H9 (cell line): Measurements from ENCODE around the gene KCNJ14. TPM values are rescaled to one million over a fixed set of nuclear protein-coding genes. Genes with fewer than 3 reads are reported as not detected.

Experiments
- DNase-seq: peaks from one replicate; pipeline ENCODE4 v3.0.0-alpha.2; 2017
- H2AFZ ChIP-seq: one replicate; pipeline ENCODE4 v1.6.1; 2013; ENCODE audit warnings: mild to moderate bottlenecking, low read length, control low read depth, moderate library complexity
- H2AK5ac ChIP-seq: 2 replicates; pipeline ENCODE4 v1.6.1; 2013; ENCODE audit warnings: low read length, control low read depth, mixed read lengths; ENCODE audit not compliant: insufficient read length
- H2BK120ac ChIP-seq: one replicate; pipeline ENCODE4 v1.6.1; 2013; ENCODE audit warnings: low read depth, mild to moderate bottlenecking, low read length, control low read depth, inconsistent platforms; ENCODE audit not compliant: poor library complexity, severe bottlenecking
- H2BK12ac ChIP-seq: 2 replicates; pipeline ENCODE4 v1.6.1; 2013; ENCODE audit warnings: low read length, control low read depth, mixed read lengths, low read depth; ENCODE audit not compliant: insufficient read length
- H2BK15ac ChIP-seq: 2 replicates; pipeline ENCODE4 v1.6.1; 2013; ENCODE audit warnings: low read depth, low read length, control low read depth
- H2BK20ac ChIP-seq: one replicate; pipeline ENCODE4 v1.6.1; 2013; ENCODE audit warnings: low read depth, mild to moderate bottlenecking, low read length, control low read depth, inconsistent platforms; ENCODE audit not compliant: poor library complexity, severe bottlenecking
- H2BK5ac ChIP-seq: 2 replicates; pipeline ENCODE4 v1.6.1; 2013; ENCODE audit warnings: low read length, control low read depth, mixed read lengths; ENCODE audit not compliant: insufficient read length
- H3K14ac ChIP-seq: 2 replicates; pipeline ENCODE4 v1.6.1; 2013; ENCODE audit warnings: low read length, control low read depth; ENCODE audit not compliant: insufficient read depth
- H3K18ac ChIP-seq: 2 replicates; pipeline ENCODE4 v1.6.1; 2013; ENCODE audit warnings: low read depth, mild to moderate bottlenecking, mixed read lengths, low read length, control low read depth; ENCODE audit not compliant: insufficient read length
- H3K23ac ChIP-seq: 2 replicates; pipeline ENCODE4 v1.6.1; 2013; ENCODE audit warnings: low read length, control low read depth, mixed read lengths, low read depth; ENCODE audit not compliant: insufficient read length
- H3K23me2 ChIP-seq: 2 replicates; pipeline ENCODE4 v1.6.1; 2013; ENCODE audit warnings: low read depth, mild to moderate bottlenecking, mixed read lengths, low read length, control low read depth; ENCODE audit not compliant: insufficient read length, poor library complexity, severe bottlenecking
- H3K27ac ChIP-seq: 2 replicates; pipeline ENCODE4 v1.5.1; 2013; ENCODE audit warnings: low read length, control low read depth, mixed read lengths, low read depth; ENCODE audit not compliant: insufficient read length
- H3K27me3 ChIP-seq: 2 replicates; pipeline ENCODE4 v1.6.1; 2013; ENCODE audit warnings: low read length, control low read depth, inconsistent platforms; ENCODE audit not compliant: insufficient read depth
- H3K4ac ChIP-seq: 2 replicates; pipeline ENCODE4 v1.6.1; 2013; ENCODE audit warnings: low read depth, mild to moderate bottlenecking, control low read depth, inconsistent platforms, low read length, moderate library complexity
- H3K4me1 ChIP-seq: 2 replicates; pipeline ENCODE4 v1.6.1; 2013; ENCODE audit warnings: low read length, control low read depth, inconsistent platforms; ENCODE audit not compliant: insufficient read depth
- H3K4me2 ChIP-seq: 2 replicates; pipeline ENCODE4 v1.6.1; 2013; ENCODE audit warnings: low read length, control low read depth, mixed read lengths; ENCODE audit not compliant: insufficient read length, insufficient read depth
- H3K56ac ChIP-seq: 2 replicates; pipeline ENCODE4 v1.6.1; 2013; ENCODE audit warnings: low read depth, mild to moderate bottlenecking, mixed read lengths, low read length, control low read depth; ENCODE audit not compliant: insufficient read length
- H3K79me1 ChIP-seq: 2 replicates; pipeline ENCODE4 v1.6.1; 2013; ENCODE audit warnings: low read depth, mild to moderate bottlenecking, moderate library complexity, low read length, control low read depth, inconsistent platforms; ENCODE audit not compliant: insufficient read depth, poor library complexity, severe bottlenecking
- H3K79me2 ChIP-seq: 2 replicates; pipeline ENCODE4 v1.6.1; 2013; ENCODE audit warnings: low read length, control low read depth, inconsistent platforms; ENCODE audit not compliant: insufficient read depth
- H3K9ac ChIP-seq: 2 replicates; pipeline ENCODE4 v1.6.1; 2013; ENCODE audit warnings: low read length, control low read depth, mixed read lengths; ENCODE audit not compliant: insufficient read length; ENCODE audit errors: extremely low read depth
- H3K9me3 ChIP-seq: one replicate; pipeline ENCODE4 v1.6.1; 2013; ENCODE audit warnings: low read depth, low read length, inconsistent platforms; ENCODE audit not compliant: control insufficient read depth
- H3T11ph ChIP-seq: one replicate; pipeline ENCODE4 v1.6.1; 2013; ENCODE audit warnings: mild to moderate bottlenecking, low read length, control low read depth, inconsistent platforms
- H4K20me1 ChIP-seq: one replicate; pipeline ENCODE4 v1.6.1; 2013; ENCODE audit not compliant: control insufficient read depth, insufficient read length, insufficient read depth
- H4K5ac ChIP-seq: 2 replicates; pipeline ENCODE4 v1.6.1; 2013; ENCODE audit warnings: low read depth, mild to moderate bottlenecking, mixed read lengths, low read length, control low read depth; ENCODE audit not compliant: insufficient read length
- H4K8ac ChIP-seq: replicated peaks from 2 replicates; pipeline ENCODE4 v1.6.1; 2013; ENCODE audit warnings: low read length, control low read depth, mixed read lengths, low read depth; ENCODE audit not compliant: insufficient read length
- H4K91ac ChIP-seq: 2 replicates; pipeline ENCODE4 v1.6.1; 2013; ENCODE audit warnings: low read depth, mild to moderate bottlenecking, moderate library complexity, mixed read lengths, low read length, control low read depth; ENCODE audit not compliant: insufficient read length
- H3K27ac Mint-ChIP-seq, 3 experiments: 2 replicates in 2 of 3; 3 replicates in 1 of 3; pipeline ENCODE4 v1.8.0; 2020 to 2021; ENCODE audit warnings: mixed read lengths in 3 of 3, mild to moderate bottlenecking in 1 of 3, moderate library complexity in 1 of 3
- H3K27me3 Mint-ChIP-seq: 2 replicates; pipeline ENCODE4 v1.8.0; 2021; ENCODE audit warnings: low read depth, mild to moderate bottlenecking, moderate library complexity, mixed read lengths
- H3K36me3 Mint-ChIP-seq, 3 experiments: 2 replicates in 2 of 3; 3 replicates in 1 of 3; pipeline ENCODE4 v1.8.0; 2020 to 2021; ENCODE audit warnings: low read depth in 3 of 3, mixed read lengths in 3 of 3; ENCODE audit not compliant: insufficient read depth in 1 of 3
- H3K4me1 Mint-ChIP-seq, 2 experiments: 2 replicates each; pipeline ENCODE4 v1.8.0; 2020; ENCODE audit warnings: mixed read lengths in 2 of 2
- H3K4me3 Mint-ChIP-seq, 2 experiments: 2 replicates in 1 of 2; 3 replicates in 1 of 2; pipeline ENCODE4 v1.8.0; 2020 to 2021; ENCODE audit warnings: mild to moderate bottlenecking in 2 of 2, mixed read lengths in 2 of 2, moderate library complexity in 1 of 2
- H3K9me3 Mint-ChIP-seq, 2 experiments: 2 replicates in 1 of 2; 3 replicates in 1 of 2; pipeline ENCODE4 v1.8.0; 2020; ENCODE audit warnings: mild to moderate bottlenecking in 2 of 2, mixed read lengths in 2 of 2, moderate library complexity in 1 of 2
- CTCF ChIP-seq: fragments of 200-600 bp; sonication (generic); conservative IDR thresholded peaks from 3 replicates; pipeline ENCODE4 v1.8.0; 2021; ENCODE audit warnings: antibody characterized with exemption, mild to moderate bottlenecking
- WGBS: extraction: QIAGEN DNeasy Blood & Tissue Kit; methylation state at CpG from one replicate; pipeline ENCODE4 v1.1.7; 2013; ENCODE audit warnings: missing lambda C conversion rate, low lambda C conversion rate, mixed read lengths; ENCODE audit not compliant: insufficient read length; ENCODE audit errors: extremely low coverage; 5-methylcytosine and 5-hydroxymethylcytosine counted together
- total RNA-seq: library from RNA; stranded (reverse); gene quantifications from 2 replicates; pipeline ENCODE4 v1.2.1, GENCODE V29; 2021

The KCNJ14 gene
- total RNA-seq, 1 experiment from 2014 or later = 1.2 TPM

DNA sequence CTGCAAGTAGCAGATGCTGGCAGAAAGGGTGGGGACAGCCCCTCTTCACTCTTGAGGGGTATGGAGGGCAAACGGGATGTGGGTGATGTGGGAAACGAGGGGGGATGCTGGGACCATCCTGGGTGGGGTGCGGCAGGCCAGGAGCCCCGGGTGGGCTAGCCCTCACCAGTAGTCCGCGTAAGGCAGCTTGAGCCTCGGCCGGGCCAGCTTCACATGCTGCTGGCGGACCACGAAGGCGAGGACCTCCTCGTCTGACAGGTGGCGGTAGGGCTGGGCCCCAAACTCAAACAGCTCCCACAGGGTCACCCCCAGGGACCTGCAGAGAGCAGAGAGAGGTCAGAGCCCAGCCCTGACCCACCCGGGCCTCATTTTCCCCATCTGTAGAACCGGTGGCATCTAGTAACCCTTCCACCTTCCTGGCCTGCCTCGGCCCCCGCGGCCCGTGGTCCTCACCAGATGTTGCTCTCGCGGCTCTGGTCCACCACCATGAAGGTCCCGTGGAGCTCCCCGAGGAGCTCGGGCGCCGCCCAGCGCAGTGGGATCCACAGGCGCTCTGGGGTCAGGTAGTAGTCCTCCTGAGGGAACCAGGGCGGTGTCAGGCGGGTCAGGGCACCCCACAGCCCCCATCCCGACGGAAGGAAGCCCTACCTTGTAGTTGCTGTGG lies 45.6 kb downstream of the KCNJ14 start:
- H3K4me2 ChIP-seq = peak overlapping the region; percentile 41
- TF ChIP-seq CTCF = no peak
- peaks cover 0 to 5% (median under 1%) of the 10 kb centered on the region in 3 experiments; a peak in 4 of 7 replicates for H3K36me3 Mint-ChIP-seq

More for the DNA sequence above, 45.6 kb downstream of the KCNJ14 start:
- Histone ChIP-seq H2AK5ac (no peak overlapping the region), H3K79me2 (no peaks in the 10 kb centered on the region), H3K9ac (no peak overlapping the region), H4K8ac (no peak overlapping the region), H4K20me1 (no peaks in the 10 kb centered on the region), H2AFZ (no peak overlapping the region), H4K5ac (no peak overlapping the region), H2BK20ac (no peak overlapping the region), H2BK12ac (no peak overlapping the region), H3K4me1 (no peaks in the 10 kb centered on the region), H3K23ac (no peak overlapping the region), H2BK120ac (no peak overlapping the region), H3K14ac (no peak overlapping the region), H3K27me3 (no peaks in the 10 kb centered on the region), H2BK5ac (no peak overlapping the region), H3K79me1 (no peaks in the 10 kb centered on the region), H3K27ac (no peak overlapping the region), H3K56ac (no peak overlapping the region), H3K18ac (no peak overlapping the region), H2BK15ac (no peak overlapping the region), H3K9me3 (no peaks in the 10 kb centered on the region), H3T11ph (no peak overlapping the region), H3K23me2 (peaks cover 12% of the 10 kb centered on the region), H4K91ac (no peak overlapping the region), H3K4ac (no peak overlapping the region)
- H3K27ac Mint-ChIP-seq = peak overlapping the region in 2 of 3 experiments; percentile 95 to 99; a peak in 4 of 7 replicates
- peak; percentile 31 for DNase-seq
- WGBS = no CpG with 5 or more reads among the region's 32 CpGs
- H3K4me1 Mint-ChIP-seq = peaks cover 8 to 27% of the 10 kb centered on the region in 2 experiments
- H3K27me3 Mint-ChIP-seq = peaks cover 6% of the 10 kb centered on the region
- no peaks in the 10 kb centered on the region for H3K9me3 Mint-ChIP-seq
- peak overlapping the region; percentile 75 to 80 for H3K4me3 Mint-ChIP-seq
